Measurements from ENCODE around the gene SNCB.

SNCB gene

DNA sequence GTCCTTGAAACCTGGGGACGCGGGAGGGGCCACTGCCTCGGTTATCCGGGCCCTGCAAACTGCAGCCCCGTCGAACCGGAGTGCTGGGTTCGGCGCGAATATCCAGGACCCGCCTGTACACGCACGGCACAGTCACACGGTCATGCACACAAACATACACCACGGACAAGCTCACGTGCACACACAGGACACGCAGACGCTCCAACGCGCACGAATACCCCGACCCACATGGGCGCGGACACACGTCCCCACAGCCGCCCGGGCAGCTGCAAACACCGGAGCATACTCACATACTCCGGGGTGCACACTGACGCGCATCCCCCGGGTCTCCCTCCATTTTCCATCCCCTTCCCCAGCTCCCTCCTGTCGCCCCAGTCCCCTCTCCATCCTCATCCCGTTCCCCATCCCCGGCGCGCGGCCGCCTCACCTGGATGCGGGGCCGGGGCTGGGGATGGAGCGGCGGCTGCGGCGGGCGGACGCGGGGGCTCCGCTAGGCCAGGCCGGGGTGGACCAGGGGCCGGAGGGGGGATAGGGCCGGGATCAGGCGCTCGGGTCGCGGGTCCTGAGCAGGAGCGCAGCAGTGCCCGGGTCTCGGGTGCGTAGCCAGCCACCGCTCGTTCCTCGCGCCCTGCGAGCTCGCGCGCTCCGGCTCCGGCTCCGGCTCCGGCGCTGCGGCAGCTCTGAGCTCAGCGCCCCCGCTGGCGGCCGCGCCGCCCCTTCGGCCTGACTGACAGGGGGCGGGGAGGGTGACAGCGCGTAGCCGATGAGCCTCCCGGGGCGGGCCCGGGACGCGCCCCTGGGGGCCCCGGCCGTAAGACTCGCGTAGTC is at the start of gene SNCB, which contains the start of gene EIF4E1B:
Gene SNCB (minus strand): TSS at position 682 of the 828 bp plus-strand sequence. CDS start 880 bp downstream, outside the sequence.
Gene EIF4E1B (plus strand): TSS at position 823 of the 828 bp plus-strand sequence. CDS start 12,113 bp downstream, outside the sequence.
- peak; percentile 31 for DNase-seq

DNA sequence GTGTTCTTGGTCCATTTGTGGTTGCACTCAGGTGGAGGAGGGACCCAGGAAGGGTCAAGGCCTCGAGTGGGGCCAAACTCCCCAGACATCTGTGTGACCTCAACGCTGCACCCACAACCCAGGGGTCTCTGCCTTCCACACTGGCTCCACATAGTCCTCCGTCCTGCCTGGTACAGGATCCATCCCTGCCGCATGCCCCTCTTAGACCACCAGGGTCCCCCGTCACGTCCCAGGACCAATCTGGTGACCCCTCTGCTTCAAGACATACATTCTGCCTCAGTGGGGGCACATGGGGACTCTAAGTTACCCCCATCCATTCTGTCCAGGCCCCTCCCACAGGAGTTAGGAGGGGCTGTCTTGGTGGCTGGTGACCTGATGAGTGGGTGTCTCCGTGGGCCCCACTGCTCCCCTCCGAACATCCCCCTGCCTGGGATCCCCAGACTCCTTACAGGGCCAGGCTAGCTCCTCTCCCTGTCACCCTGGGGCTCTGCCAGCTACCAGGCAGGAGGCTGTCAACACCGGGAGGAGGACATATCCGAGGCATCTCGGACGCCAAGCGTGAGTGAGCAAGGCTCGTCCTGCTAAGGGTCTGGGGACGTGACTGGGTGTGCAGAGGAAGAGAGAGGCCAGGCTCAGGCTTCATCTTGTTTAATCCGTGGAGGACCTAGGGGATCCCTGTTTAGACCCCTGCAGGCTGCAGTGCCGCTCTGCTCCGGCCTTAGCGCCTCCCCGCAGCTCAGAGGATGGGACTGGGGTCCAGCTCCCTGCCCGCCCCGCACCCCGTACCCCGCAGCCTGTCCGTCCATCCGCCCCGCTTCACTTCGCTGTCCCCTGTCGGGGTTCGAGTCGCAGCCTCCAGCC is 49.3 kb upstream of the SNCB start:
- no peak for DNase-seq

DNA sequence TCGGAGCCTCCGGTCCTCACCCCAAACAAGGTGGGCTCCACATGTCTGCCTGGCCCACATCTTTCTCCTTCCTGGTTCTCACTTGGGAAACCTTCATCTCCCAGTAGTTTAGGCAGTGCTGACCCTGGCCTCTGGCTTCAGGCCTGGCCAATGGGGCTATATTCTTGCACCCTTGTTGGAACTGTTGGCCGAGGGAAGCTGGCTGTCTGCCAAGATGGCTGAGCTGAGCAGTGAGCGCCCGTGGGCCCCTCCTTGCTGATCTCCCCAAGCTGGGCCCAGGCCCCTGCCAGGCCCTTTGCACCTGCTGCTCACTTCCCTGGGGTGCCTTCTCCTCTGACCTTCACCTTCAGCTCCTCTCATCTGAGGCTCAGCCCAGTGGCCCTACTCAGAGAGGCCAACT is 48.2 kb upstream of the SNCB start:
- DNase-seq = no peak

DNA sequence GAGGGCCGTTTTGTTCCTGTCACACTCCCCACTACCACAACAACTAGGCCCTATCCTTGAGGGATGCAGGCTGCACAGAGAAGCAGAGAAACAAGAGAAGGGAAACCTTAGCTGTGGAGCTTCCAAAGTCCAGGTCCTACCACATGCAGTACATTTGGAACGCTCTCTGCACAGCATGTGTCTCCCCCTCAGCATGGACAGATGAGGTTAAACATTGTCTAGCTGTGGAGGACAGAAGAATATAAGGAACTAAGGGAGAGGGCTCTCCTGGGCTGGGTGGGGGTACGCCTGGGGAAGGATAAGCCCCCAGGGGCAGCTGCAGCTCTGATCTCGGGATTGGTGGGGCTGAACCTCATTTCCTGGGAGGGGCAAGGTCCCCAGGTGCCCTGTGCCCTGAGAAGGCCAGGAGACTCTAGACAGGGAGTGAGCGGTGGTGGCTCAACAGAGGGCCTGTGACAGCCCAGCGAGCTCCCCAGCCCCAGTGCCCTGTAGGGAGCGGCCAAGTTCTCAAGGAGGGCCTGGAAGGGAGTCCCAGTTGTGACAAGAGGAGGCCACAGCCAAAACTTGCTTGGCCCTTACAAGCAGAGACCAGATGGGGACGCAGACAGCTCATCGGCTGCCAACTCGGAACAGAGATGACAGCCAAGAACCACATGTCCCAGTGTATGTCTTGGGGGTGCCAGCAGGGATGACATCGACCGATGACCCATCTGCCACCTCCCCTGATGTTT is 47.0 kb upstream of the SNCB start:
- no peak for DNase-seq

DNA sequence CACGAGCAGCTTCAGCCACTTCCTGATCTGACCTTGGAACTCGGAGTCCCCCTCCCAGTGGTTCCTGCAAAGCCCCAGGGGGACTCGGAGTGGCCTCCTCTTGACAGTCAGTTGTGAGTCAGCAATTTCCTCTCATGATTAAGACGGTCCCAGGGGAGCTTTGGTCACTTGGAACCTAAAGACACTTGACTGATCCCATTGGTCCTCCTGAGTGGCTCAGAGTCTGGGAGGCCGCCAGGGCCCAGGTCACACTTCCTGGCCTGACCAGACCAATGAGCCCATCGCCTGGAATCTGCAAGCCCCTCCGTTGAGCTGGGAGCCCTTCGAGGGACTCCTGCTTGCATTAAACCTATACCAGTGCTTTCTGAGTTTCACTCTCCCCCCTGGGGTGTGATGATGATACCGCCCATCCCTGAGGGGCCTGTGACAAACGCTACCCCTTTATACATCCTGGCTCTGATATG is 46.1 kb upstream of the SNCB start:
- no peak for DNase-seq

DNA sequence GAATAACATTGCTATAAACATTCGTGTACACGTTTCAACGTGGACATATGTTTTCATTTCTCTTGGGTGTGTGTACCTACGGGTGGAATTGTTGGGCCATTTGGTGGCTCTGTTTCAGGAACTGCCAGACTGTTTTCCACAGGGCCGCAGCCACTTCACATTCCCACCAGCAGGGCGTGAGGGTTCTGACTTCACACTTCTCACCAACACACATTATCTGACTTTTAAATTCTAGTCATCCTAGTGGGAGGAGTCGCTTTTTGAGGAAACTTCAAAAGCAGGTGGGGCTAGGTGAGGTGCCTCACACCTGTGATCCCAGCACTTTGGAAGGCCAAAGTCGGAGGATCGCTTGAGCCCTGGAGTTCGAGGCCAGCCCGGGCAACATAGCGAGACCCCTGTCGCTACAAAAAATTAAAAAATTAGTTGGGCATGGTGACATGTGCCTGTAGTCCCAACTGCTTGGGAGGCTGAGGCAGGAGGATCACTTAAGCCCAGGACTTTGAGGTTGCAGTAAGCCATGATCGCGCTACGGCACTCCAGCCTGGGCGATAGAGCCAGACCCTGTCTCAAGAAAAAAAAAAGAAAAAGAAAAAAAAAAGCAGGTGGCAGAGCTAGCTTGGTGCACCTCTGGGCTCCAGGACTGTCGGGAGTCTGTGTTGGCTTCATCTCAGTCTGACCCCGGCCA is 45.5 kb upstream of the SNCB start:
- no peak for DNase-seq

DNA sequence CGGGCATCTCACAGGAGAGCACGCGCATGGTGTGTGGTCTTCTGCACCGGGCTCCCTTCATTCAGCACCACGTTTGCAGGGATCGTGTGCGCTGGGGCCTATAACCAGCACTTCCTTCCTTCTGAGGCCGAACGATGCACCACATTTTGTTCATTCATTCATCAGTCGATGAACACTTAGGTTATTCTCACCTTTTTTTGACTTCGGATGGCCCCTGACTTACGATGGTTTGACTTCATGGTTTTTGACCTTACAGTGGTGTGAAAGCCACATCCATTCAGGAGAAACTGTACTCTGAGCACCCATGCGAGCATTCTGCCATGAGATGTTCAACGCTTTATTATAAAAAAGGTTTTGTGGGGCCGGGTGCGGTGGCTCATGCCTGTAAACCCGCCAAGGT is 44.5 kb upstream of the SNCB start:
- no peak for DNase-seq

DNA sequence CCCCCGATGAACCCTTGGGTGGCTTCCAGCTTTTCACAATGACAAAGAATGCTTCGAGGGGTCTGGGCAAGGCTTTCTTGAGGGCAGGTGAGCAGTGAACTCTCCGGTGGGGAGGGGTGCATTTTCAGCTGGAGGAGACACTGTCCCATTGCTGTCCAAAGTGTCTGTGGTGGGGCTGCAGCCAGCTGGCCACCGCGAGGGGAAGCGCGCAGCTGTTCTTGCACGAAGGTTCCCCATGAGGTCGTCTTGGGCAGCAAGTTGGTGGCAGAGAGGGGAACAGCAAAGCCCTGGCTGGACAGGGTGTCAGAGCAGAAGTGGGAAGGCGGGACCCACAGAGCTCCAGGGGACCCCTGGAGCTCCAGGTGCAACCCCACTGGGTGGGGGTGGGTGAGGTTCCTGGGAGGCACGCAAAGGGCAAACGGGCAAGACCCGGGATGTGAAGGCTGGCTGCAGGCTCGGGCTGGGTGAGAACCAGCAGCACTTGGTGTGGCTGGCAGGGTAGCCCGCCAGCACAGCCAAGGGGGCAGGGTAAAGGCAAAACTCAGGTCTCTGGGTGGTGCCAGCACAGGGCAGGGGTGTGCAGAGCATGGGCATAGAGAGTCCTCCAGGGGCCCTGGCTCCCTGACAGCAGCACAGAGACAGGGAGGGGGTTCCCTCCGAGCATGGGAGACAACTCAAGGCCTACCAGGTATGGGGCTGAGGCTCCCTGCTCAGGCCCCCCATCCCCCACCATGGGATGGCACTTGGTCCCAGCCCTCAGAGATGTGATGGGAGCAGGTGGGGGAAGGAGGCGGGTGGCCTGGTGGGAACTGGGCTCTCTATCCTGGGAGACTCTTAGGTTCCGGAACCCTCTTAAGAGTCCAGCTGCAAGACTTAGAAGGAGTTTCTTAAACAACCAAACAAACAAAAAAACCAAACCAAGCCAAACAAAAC is 43.6 kb upstream of the SNCB start:
- DNase-seq = no peak

DNA sequence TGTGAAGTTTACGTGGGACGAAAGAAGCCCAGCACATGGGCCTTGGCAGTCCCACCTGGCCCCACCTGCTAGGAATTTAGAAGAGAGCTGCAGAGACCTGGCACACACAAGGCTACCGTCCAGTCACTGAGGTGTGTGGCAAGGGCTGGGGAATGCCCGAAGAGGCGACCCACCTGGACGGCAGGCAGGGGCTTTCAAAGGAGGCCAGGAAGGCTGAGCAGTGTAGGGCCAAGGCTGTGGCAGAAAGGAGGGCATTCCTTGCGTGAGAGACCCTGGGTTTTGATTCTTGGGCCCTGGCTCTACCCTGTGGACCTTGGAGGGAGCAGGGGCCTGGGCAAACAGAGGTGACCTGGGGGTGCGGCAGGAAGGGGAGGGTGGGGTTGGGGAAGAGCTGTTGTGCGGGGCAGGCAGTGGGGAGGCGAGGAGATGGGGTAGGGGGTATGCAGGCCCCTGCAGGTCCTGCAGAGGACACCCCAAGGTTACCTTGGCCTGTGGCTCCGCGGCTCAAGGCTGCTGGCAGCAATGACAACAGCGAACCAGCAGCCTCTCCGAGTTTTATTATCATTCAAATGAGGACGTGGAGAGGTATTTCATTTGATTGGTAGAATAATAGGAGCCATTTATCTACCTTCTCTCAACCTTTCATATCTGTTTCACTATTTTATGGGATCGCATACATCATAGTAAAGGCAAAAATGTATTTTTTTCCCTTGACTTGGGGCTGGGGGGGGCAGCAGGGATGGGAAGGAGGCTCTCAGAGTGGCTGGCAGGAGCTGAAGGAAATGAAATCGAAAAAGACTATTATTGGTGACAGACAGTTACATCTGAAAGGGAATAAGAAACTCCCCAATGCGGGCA is 41.8 kb upstream of the SNCB start:
- no peak for DNase-seq

DNA sequence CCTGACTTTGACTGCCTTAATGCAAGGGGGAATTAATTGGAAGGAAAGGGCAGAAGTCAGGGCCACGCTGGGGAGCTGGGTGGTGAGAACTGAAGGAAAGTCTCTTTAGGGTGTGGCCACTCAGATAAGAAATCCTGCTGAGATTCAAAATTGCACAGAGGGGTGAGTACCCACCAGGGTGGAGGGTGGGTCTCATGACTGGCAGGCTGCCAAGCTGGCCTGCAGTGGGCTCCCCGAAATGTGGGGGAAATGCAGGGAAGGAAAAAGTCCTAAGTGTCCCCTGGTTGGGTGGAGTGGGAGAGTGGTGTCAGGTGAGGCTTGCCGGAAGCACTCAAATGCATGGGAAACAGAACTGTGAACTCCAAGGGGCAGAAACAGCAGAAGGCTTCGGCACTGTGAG is 41.1 kb upstream of the SNCB start:
- no peak for DNase-seq

DNA sequence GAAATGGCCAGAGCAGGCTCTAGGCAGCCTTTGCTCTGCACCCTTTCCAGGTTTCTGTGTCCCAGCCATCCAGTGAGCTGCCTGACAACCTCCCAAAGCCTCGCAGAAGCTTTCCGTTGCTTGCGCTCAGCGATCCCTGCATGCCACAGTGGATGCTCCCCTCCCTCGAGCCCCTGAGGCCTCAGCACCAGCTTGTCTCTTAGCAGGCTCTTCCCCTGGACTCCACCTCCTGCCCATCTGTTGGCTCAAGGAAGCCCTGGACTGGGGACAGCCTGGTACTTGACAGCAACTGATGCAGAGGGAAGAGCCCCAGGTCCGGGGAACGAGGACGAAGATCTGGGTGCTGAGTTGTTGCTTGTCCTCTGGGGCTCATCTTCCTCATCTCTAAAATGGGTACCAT is 40.1 kb upstream of the SNCB start:
- DNase-seq = no peak

DNA sequence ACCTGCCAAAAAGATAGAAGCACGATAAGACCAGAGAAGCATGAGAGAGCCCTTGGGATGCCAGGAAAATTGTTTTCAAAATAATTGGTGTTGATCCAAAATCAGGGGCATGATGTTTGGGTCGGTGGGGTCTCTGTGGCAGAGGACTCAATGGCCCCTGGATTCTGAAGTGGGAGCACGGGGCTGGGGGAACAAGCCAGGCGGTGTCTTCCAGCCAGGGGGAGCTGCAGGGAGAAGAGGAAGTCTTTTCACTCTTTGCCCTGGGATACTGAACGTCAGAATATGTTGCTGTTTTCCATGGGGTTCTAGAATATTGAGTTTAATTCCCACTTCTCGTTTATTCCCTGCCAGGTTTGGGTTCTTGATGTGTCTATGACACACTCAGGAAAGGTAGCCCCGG is 37.3 kb upstream of the SNCB start:
- no peak for DNase-seq

DNA sequence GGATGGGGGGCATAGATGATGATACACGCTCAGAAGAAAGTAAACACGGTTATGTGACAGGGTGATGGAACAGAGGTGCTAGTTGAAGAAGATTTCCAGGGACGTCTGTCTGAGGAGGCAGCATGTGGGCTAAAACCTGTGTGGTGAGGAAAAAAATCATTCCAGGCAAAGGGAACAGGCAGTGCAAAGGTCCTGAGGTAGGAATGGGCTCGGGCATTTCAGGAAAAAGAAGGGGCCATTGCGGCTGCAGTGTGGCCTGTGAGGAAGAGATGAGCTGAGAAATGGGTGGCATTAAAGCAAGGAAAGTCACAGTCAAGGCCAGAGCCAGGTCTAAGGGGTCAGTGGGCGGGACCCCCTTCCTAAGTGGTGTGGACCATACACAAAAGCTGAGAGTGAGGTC is 35.2 kb upstream of the SNCB start:
- no peak for DNase-seq

DNA sequence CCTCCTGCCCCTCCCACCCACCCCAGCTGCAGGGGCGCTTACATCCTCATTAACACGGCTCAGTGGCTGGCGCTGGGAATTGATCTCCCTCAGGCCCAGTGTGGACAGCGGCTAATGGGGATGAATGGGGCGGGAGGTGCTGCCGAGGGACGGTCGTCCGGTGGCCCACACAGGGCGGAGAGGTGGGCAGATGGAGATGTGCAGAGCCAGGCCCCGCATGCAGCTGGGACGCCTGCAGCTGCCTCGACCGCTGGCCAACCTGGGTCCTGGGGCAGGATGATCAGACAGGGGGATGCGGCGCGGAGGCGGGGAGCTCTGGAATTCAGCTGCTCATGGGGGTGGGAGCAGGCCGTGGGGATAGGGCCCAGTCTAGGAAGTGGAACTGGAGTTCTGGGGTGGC is 34.6 kb upstream of the SNCB start:
- DNase-seq = no peak

DNA sequence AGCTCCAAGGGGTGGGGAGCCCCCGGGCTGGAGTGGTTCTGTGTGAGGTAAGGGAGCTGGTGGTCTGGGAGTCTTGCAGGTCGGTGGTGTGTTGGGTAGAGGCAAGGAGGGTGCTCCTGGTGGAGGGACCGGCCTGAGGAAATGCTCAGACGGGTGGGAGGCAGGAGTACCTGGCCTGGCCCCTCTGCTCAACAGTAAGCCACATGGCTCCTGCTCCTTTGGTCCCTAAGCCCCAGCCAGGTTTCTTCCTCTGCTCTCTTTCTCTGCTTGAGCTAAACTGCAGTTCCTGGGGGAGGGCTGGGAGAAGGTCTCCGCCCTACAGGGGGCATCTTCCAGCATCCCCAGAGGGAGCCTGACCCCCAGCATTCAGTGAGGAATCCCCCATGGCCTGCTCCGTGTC is 34.1 kb upstream of the SNCB start:
- DNase-seq = no peak

DNA sequence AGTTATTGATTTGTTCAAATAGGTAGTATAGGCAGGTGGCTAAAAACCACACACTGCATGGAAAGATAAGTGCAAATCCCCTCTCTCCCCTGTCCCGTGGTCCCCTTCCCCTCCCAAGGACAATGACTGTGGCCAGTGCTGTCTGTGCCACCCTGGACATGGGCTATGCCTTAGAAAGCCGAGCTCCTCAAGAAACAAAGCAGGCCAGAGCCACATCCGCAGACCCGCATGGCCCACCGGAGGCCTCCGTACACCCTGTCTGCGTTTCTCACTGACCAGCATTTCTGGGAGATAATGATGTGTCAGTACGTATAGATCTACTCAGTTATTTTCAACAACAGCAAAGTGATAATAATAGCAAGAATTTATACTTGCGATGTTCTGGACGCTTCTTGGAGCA is 33.2 kb upstream of the SNCB start:
- no peak for DNase-seq

DNA sequence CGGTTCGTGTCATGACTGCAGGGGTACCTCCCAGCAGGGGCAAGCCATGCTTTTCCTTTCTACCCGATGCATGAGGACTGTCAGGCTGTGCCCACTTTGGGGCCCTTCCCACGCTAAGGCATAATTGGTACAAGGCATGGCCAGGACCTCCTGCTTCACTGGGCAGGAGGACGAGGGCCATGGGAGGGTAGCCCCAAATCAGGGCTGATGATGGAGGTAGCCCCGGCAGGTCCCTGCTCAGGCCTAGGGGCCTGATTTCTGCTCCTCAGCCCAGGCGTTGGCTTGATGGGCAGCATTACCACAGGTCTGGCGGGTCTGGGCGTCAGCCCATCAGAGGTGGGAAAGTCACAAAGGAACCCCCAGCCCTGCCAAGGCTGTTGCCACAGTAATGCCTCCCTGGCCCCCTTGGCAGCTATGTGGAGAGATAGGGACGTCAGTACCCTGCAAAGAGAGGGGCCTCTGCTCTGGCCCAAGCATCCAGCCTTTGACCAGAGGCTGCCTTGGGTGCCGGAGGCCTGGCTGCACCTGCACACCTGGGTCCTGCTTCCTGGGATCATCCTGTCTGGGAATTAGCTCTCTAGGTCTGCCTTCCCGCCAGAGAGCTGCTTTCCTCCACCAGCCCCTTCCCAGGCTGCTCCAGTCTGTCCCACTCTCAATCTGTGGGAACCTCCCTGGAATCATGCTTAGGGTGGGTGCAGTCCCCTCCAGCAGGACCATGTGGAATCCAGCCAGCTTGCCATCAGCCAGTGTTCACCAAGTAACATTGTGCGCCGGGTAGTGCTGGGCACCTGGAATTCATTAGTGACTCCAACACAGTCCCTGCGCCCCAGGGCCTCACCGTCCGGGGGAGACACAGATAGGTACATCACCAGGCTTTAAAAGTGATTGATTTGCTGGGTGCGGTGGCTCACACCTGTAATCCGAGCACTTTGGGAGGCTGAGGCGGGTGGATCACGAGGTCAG is 32.3 kb upstream of the SNCB start:
- DNase-seq = no peak

DNA sequence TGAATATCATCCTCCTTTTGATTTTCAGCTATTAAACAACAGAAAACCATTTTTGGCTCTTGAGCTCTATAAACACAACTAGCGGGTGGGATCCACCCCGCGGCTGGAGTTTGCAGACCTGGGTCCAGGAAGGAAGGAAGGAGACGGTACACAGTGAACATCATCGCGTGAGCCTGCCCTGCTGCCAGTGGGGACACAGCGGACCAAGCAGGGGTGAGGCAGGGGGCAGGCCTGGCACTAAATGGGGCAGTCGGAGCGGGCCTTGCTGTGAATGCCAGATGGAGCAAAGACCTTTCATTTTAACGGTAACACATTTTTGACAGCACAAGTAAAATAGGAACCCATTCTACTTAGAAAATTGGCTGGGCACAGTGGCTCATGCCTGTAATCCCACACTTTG is 31.3 kb upstream of the SNCB start:
- no peak for DNase-seq

Data from suppressor macrophage treated with lipopolysaccharide for 4 hours (primary cell).